ENCODE data around the gene JKAMP. TPM values are rescaled to one million over a fixed set of nuclear protein-coding genes. Genes with fewer than 3 reads are reported as not detected.
"Not testable (repeated sequence)": the region's sequence is repeated elsewhere in the genome, so short reads cannot be mapped to it uniquely, and the experiment has no call there.

JKAMP gene, protein sequence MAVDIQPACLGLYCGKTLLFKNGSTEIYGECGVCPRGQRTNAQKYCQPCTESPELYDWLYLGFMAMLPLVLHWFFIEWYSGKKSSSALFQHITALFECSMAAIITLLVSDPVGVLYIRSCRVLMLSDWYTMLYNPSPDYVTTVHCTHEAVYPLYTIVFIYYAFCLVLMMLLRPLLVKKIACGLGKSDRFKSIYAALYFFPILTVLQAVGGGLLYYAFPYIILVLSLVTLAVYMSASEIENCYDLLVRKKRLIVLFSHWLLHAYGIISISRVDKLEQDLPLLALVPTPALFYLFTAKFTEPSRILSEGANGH
- polyA plus RNA-seq (2014; cell fraction: cytosol; rRNA removed): 80.7 and 91.4 TPM in 2 replicates
- polyA plus RNA-seq (2014; cell fraction: nucleus; rRNA removed): 76.9 and 96.0 TPM in 2 replicates

DNA sequence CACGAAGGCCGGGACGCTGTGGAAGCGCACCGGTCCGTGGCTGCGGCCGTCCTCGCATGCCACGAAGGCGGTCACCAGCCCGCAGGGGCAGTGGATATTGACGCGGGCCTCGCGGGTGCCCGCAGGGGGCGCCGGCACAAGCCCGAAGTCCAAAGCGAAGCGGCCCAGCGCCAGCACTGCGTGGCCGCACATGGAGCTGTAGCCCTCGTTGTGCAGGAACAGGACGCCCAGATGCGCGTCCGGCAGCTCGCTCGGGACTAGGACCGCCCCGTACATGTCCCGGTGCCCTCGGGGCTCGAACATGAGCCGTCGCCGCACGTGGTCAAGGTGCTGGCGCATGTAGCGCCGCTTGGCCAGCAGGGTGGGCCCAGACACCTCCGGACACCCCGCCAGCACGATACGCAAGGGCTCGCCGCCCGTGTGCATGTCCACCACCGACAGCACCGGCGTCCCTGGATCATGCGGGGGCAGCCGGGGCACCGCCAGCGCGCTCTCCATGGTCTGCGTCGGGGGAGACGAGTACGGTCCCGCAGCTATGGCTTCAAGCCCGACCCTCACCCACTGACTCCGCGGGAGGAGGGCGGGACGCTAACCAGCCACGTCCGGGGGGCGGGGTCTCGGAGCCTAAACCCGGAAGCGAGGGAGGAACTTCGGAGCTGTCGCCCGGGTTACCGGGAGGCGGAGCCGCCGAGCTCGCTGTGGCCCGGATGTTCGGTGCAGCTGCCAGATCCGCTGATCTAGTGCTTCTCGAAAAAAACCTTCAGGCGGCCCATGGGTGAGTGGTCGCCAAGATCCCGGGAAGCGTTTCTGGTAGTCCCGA, at the start of gene JKAMP, which contains the start of gene L3HYPDH:
Gene JKAMP (plus strand): TSS at position 699 of the 820 bp plus-strand sequence. CDS start 73 bp downstream, at position 772.
Gene L3HYPDH (minus strand): TSS at position 590 of the 820 bp plus-strand sequence. CDS start 92 bp downstream, at position 498.
- DNase-seq (ENCODE audit: low spot score): peak; percentile 95

DNA sequence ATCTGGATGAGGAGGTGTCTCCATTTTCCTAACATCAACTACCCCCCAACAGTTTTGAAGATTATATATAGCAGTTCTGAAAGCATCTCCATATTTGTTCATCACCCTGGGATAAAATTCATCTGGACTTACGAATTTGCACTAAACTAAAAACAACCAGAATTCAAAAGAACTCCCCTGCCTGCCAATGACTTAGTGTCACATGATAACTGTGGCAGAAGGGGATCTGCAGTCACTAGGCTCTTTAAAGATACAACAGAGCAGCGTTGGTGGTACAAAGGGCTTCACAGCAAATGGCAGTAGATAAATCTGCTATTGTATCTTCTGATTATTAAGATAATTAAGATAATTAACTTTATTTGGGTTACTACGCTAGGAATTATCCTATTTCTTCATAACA, 49.2 kb upstream of the JKAMP start:
- DNase-seq (ENCODE audit: low spot score): no peak

DNA sequence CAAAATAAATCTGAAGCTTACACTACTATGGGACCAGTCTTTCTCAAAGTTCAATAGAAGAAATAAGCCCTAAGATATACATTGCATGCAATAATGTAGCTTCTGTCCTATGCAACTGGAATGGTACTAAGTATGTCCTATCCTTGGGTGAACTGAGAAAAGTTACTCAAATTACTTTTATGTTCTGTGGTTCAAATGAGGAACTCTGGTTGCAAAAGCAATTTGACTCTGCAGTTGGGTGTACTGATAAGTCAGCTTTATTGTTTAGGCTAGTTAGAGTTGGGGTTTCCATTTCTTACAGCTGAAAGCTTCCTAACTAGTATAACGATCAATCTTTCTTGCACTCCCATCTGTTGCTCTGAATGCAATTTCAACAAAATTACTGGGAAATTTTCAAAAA, 48.3 kb upstream of the JKAMP start:
- no peak for DNase-seq (ENCODE audit: low spot score)

DNA sequence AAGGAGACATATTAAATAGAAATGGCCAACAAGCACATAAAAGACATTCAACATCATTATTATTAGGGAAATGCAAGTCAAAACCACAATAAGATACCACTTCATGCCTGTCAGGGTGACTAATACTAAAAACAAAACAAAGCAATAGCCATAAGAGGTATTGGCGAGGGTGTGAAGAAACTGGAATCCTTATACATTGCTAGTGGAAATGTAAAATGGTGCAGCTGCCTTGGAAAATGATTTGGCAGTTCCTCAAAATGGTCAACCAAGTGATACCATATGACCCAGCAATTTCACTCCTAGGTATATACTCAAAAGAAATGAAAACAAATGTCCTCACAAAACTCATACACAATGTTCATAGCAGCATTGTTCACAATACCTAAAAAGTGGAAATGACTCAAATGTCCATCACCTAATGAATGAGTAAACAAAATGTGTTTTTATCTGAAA, 46.1 kb upstream of the JKAMP start:
- no peak for DNase-seq (ENCODE audit: low spot score)

DNA sequence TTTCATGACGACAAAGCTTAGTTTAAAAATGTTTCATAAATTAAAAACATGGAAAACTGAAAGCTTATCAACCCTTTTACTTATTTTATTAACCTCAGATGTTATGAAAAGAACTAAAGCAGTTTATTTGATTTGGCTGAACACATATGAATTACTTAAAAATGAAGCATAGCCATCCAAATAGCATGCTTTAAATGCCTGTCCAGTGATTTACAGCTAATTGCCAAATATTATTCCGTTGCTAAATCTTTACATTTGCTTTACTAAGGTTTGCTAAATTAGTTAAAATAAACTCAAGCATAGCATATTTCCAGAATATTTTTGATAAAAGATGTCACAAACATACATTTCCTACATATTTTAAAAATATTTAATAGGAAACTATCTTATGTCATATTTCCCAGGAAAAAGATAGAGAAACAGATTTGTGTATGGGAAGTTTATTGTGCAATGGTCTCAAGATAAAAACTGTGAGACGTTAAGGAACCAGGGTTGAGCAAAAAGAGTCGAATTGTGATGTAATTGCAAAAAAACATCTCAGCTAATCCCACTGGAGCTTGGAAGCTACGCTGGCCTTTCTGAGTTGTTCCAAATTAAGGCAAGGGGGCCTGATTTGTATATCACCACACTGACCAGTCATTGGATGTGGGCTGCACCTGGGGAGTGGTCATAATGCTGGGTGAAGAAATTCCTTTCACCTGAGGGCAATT, 44.9 kb upstream of the JKAMP start:
- DNase-seq (ENCODE audit: low spot score): no peak

DNA sequence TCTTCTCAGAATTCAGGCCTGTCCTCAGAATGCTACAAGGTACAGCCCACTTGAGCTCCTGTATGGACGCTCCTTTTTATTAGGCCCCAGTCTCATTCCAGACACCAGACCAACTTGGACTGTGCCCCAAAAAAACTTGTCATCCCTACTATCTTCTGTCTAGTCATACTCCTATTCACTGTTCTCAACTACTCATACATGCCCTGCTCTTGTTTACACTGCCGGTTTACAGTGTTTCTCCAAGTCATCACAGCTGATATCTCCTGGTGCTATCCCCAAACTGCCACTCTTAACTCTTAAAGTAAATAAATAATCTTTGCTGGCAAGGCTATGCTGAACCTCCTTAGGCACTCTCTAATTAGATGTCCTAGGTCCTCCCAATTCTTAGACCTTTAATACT, 35.6 kb upstream of the JKAMP start:
- DNase-seq (ENCODE audit: low spot score): not testable (repeated sequence)

DNA sequence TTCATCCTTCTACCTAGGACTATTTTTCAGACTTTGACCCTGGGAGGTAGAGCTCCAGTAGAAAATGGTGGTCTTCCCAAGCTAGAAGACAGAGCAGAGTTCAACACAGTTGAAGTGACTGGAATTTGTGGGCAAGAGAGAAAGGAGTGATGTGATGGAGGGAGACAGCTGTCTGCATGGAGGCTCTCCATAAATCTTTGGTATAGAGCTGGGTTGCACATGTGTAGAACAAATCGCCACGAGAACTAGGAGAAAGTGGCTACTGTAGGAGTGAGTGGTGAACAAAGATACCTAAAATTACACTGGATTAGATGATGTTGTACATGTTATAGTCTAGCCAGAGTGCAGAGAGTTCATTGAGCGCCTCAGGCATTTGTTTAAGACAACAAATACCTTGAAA, 33.6 kb upstream of the JKAMP start:
- DNase-seq (ENCODE audit: low spot score): no peak

DNA sequence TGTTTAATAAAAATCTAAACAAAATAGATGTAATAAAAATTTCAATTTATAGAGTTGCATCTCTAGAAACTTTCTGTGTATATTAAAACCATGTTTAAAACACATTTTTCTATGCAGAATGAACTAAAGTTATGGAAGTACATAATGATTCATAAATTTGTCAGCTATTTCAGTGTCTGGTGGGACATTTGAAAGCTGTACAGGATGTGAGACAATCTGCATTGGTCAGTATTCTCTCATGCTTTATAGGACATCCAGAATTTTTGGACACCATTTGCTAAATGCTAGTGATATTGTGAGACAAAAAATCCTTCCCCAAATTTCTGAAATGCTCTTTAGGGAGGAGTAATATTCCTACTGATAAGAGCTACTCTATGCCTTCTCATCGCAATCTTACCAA, 32.5 kb upstream of the JKAMP start:
- no peak for DNase-seq (ENCODE audit: low spot score)

DNA sequence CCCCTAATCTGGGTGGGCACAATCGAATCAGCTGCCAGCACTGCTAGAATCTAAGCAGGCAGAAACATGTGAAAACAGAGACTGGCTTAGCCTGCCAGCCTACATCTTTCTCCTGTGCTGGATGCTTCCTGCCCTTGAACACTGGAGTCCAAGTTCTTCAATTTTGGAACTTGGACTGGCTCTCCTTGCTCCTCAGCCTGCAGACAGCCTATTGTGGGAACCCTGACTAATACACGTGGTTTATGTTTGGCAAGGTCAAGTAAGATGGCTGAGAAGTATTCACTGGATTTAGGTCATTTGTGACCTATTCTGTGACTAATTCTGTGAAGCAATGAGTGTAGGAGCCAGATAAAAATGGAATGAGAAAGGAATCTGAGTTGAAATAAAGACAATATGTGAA, 30.2 kb upstream of the JKAMP start:
- no peak for DNase-seq (ENCODE audit: low spot score)

DNA sequence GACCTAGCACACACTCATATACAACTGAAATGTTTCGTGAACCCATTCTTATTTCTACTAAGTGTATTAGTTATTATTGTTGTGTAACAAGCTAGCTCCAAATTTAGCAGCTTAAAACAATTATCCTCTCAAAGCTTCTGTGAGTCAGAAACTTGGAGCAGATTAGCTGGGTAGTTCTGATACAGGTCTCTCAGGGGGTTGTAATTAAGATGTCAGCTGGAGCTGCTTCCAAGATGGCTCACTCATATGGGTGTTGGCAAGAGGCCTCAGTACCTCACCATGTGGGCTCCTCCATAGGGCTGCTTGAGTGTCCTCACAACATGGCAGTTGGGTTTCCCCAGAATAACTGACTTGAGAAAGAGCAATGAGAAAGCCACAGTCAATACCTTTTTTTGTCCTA, 28.9 kb upstream of the JKAMP start:
- no peak for DNase-seq (ENCODE audit: low spot score)

DNA sequence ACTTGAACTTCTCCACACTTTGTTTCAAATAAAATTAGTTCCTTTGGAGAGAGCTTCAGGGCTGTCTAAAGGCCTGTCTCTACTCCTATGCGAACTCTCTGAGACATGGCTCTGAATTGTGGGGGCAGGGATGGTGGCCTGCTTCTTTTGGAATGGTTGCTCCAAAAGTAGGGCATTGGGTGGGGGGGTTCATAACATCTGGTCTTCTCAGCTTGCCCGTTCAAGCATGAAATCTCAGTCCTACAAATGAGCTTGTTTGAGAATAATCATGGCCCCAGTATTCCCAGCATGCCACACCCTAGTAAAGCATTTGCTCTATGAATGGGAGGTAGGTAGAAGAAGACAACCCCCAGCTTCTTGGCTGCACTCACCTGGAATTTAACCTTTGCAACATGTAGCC, 25.8 kb upstream of the JKAMP start:
- no peak for DNase-seq (ENCODE audit: low spot score)

DNA sequence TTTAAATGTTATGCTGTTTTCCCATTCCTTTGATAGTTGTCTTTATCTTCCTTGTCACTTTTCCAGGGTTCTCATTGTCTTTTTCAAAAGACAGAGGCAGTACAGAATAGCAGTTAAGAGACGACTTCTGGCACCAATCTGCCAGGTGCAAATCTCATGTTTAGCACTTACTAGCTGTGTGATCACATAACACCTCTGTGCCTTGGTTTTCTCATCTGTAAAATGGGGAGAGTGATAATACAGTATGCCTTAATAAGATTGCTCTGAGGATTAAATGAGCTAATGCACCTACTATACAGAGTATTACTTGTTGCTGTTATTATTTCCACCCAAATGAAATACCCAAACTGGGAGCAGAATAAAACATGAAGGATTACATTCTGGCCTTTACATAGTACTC, 23.9 kb upstream of the JKAMP start:
- DNase-seq (ENCODE audit: low spot score): no peak

DNA sequence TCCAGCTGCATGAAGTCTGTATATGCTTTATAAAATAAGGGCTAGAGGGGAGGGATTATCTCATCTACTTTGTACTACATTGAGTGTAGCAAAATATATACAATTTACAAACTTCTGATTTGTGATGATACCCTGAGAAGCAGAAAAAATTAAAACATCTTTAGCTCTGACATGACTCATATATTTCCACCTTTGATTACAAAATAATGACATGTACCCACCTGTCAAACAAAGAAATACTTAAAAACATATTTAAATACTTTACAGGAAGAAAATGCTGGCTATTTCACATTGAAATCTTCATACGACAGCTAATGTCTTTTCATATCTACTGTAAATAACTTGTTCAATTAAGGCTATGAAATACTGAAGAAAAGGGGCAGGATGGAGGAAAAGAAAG, 22.4 kb upstream of the JKAMP start:
- DNase-seq (ENCODE audit: low spot score): no peak

DNA sequence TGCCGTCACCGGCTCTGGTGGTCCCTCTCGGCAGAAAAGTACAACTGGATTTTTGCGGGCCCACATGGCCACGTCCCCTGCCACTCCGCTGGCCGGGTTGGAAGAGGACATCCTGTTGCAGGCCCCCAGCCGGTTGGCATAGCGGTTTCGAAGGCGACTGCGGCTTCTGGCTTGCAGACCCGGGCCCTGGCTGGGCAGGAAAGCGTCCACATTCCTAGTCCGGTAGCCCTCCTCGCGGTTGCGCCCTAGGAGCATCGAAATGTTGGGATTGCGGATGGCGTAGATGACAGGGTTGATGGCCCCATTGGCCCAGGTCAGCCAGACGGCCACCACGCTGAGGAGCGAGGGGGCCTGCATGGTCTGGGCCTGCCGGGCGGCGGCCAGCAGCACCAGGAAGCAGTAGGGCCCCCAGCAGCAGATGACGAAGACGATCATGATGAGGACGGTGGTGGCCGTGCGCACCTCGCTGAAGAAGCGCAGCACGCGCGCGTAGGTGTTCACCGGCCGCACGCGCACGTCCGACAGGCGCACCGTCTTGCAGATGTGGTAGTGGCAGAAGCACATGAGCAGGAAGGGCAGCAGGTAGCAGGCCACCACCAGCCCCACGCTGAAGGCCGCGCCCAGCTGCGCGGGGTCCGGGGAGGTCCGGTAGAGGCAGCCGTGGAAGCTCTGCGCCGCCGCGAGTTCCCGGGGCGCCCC, 20.4 kb upstream of the JKAMP start:
- peak; percentile 25 for DNase-seq (ENCODE audit: low spot score)

DNA sequence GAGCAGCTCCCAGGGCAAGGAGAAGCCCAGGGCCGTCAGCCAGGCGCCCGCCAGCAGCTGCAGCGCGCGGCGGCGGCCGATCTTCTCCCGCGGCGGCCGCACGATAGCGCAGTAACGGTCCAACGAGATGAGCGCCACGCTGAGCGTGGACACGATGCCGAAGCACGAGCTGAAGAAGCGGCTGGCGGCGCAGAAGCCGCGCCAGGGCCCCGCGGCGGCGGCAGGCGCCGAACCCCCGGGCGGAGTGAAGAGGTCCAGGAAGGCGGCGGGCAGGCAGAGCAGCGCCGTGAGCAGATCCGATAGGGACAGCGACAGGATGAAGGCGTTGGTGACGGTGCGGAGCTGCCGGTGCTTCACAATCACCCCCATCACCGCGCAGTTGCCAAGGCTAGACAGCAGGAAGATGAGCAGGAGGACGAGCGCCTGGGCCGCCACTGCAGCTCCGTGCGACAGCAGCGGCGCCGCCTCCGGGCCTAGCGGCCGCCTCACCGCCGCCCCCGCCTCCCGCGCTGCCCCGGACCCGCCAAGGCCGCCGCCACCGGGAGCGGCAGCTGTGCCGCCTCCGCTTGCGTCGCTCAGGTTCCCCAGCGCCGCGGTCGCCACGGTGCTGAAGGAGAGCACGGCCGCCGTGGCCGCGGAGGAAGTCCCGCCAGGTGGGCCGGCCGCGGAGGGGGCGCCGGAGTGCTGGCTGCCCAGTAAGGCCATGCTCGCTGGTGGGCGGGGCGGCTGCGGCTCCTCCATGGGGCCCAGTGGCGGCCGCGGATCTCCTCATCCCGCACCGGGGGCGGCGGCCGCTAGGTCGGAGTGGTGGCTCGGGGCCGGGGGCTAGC, 19.6 kb upstream of the JKAMP start:
- peak; percentile 54 for DNase-seq (ENCODE audit: low spot score)

DNA sequence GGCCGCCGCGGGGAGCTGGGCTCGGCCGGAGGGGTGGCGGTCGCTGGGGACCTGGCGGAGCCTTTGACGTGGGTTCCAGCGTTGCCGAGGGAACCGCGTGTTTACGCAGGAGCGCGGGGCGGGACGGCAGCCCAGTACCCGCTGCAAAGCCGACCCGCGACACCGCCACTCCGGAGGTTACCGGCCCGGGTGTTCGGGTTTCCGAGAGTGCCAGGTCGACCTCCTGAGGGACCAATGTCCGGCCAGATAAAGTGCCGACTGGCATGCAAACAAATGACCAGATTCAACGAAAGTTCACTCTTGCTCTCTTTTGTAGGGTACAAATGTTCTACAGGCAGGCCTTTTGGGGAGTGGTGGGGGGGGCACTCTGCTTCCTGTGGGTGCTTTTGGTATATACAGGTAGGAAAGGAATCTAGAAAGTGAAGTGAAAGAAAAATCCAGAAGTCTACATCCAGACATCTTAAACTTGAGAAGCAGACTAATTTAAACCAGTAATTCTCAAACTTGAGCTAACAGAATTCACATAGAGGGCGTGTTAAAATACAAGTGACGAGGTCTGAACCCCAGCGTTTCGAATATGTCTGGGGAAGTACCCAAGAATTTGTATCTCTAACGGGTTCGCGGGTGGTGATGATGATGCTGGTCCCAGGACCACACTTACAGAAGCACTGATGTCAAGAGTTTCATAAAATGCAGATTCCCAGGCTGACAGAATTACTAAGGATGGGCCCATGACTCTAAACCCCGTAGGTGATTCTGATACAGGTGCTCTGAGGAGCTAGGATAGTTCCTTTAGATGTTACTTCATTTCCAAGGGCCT, 18.8 kb upstream of the JKAMP start, which contains the start of gene GPR135:
Gene GPR135 (minus strand): TSS at position 65 of the 820 bp plus-strand sequence. CDS start 154 bp downstream, outside the sequence.
- no peak for DNase-seq (ENCODE audit: low spot score)

DNA sequence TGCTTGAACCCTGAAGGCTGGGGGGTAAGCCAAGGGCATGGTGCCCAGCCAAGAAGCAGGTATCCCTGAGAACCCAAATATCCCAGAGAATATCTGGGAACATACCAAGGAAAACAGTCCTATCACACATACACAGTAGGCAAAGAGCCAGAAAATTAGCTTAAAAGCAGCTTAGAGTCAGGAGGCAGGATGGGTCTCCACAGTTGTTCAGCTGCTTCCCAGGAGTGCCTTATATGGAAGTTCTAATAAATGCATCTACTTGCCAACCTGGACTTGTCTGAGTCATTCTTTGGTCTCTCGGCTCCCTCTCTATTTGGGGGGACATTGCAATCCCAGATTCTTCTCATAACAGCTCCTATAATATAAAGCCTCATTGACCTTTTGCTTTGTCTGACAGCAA, 10.1 kb upstream of the JKAMP start:
- DNase-seq (ENCODE audit: low spot score): no peak

DNA sequence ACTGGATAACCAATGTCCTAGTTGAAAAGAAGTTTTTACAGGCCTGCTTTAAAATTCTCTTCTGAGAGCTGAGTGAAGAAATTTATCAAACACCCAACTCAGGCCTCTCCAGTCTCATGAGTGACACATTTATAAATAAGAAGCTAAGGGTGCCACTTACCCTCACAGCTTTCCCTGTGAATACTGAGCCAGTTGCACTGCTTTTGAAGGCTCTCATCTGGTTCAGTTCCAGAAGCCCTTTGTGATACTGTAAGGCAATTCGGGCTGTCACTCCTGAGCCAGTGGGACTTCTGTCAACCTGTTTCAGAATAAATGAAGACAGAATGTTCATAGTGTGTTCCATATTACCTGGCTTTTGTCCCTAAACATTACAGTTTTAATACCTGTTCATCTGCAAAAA, 8.6 kb upstream of the JKAMP start:
- no peak for DNase-seq (ENCODE audit: low spot score)

DNA sequence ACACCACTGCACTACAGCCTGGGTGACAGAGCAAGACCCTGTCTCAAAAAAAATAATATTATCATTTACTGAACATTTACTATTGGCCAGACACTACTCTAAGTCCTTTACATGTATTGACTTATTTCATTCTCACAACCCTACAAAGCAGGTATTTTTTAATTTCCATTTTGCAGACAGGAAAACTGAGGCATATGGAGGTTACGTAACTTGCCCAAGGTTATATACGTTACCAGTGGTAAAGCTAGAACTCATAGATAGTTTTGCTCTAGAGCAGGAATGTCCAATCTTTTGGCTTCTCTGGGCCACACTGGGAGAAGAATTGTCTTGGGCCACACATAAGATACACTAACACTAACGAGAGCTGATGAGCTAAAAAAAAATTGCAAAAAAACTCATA, 5.8 kb upstream of the JKAMP start:
- no peak for DNase-seq (ENCODE audit: low spot score)
